Measurements from ENCODE around the gene SPRR5. TPM values are rescaled to one million over a fixed set of nuclear protein-coding genes. Genes with fewer than 3 reads are reported as not detected.

Gene SPRR5
- total RNA-seq, 1 donor from 2014 or later, result not detected

DNA sequence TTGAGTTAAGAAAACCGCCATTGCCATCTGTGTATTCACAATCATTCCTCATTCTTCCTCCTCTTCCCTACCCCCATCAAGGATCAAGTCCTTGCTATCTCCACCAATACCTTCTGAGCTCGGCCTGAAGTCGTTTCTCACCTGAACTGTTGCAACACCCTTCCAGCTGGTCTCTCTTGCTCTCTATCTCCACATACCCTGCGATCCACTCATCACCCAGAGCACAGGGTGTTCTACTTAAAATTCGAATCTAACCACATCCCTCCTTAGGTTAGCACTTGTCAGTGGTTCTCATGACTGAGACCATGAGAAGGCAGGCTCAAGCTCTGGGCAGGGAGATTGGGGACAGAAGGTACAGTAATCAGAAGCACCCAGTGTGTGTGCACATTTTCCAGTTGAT is 34.1 kb upstream of the SPRR5 start:
- Histone ChIP-seq H3K36me3 (ENCODE audit: control insufficient read depth, insufficient read depth, low read length) (no peaks in the 10 kb centered on the region), H3K27me3 (ENCODE audit: control insufficient read depth, insufficient read depth, low read length) (peaks cover 5% of the 10 kb centered on the region), H3K4me3 (ENCODE audit: low read depth, low read length) (no peak overlapping the region)
- TF ChIP-seq CTCF (IDR thresholded peaks at IDR 0.05; ENCODE audit: insufficient read depth, low read length, severe bottlenecking), result no peak
- DNase-seq (ENCODE audit: low read depth) (peak; percentile 69), FAIRE-seq (peak; percentile 47)

- FAIRE-seq (no peak), DNase-seq (ENCODE audit: low read depth) (peak; percentile 54)
- peak; percentile 64 for TF ChIP-seq CTCF (IDR thresholded peaks at IDR 0.05; ENCODE audit: insufficient read depth, low read length, severe bottlenecking)
These were observed 29.2 kb upstream of the SPRR5 start for GRCh38 chr1:152917794-152918193.

DNA sequence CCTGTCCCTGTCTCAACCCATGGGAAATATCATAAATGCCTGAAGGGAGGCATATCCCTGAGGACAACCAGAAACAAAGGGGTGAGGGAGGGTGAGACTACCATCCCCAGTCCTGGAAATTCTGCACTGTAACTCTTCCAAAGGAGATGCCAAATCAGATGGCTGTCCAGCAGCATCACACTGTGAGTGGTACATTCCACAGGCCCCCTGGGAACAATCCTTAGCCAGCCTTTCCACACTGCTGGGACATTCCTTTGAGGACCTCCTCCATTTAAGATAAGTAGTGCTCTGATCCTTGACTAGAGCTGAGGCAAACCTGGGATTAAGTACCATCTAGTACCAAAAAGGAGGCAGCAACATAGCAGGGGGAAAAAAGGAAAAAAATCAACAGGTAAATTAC is 27.9 kb upstream of the SPRR5 start:
- no peak for TF ChIP-seq CTCF (IDR thresholded peaks at IDR 0.05; ENCODE audit: insufficient read depth, low read length, severe bottlenecking)
- DNase-seq (ENCODE audit: low read depth) (no peak), FAIRE-seq (no peak)
- Histone ChIP-seq H3K4me3 (ENCODE audit: low read depth, low read length) (no peak overlapping the region), H3K36me3 (ENCODE audit: control insufficient read depth, insufficient read depth, low read length) (no peaks in the 10 kb centered on the region), H3K27me3 (ENCODE audit: control insufficient read depth, insufficient read depth, low read length) (no peaks in the 10 kb centered on the region)

More at GRCh38 chr1:152917794-152918193, 29.2 kb upstream of the SPRR5 start:
- no peaks in the 10 kb centered on the region for H3K36me3 ChIP-seq (ENCODE audit: control insufficient read depth, insufficient read depth, low read length)
- no peaks in the 10 kb centered on the region for H3K27me3 ChIP-seq (ENCODE audit: control insufficient read depth, insufficient read depth, low read length)
- H3K4me3 ChIP-seq (ENCODE audit: low read depth, low read length), result no peak overlapping the region

DNA sequence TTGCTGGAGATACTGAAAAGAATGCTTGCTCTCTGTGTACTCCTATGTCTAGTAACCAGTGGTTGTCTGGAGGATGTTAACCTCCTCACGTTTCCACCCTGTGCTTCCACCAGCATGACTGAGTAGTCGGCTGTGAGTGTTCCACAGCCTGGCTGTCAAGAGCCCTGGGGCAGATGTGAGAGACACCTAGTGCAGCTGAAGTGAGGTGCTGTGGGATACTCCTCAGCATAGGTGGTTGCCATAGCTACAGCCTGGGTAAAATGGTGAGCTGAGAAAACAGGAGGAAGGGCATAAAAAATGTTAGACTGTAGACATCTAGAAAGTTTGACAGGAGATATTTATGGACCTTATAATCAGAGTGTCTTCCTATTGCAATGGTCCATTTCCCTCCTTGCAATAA is 22.8 kb upstream of the SPRR5 start:
- no peak for TF ChIP-seq CTCF (IDR thresholded peaks at IDR 0.05; ENCODE audit: insufficient read depth, low read length, severe bottlenecking)
- DNase-seq (ENCODE audit: low read depth), result peak; percentile 56
- FAIRE-seq, result peak; percentile 52
- Histone ChIP-seq H3K36me3 (ENCODE audit: control insufficient read depth, insufficient read depth, low read length) (no peaks in the 10 kb centered on the region), H3K27me3 (ENCODE audit: control insufficient read depth, insufficient read depth, low read length) (no peaks in the 10 kb centered on the region), H3K4me3 (ENCODE audit: low read depth, low read length) (no peak overlapping the region)

GRCh38 chr1:152926091-152926490 is 20.9 kb upstream of the SPRR5 start:
- DNase-seq (ENCODE audit: low read depth) (peak; percentile 70), FAIRE-seq (no peak)
- TF ChIP-seq CTCF (IDR thresholded peaks at IDR 0.05; ENCODE audit: insufficient read depth, low read length, severe bottlenecking), result peak; percentile 76
- Histone ChIP-seq H3K27me3 (ENCODE audit: control insufficient read depth, insufficient read depth, low read length) (no peaks in the 10 kb centered on the region), H3K4me3 (ENCODE audit: low read depth, low read length) (no peak overlapping the region), H3K36me3 (ENCODE audit: control insufficient read depth, insufficient read depth, low read length) (no peaks in the 10 kb centered on the region)

GRCh38 chr1:152928671-152929070 is 18.3 kb upstream of the SPRR5 start:
- DNase-seq (ENCODE audit: low read depth), result peak; percentile 92
- H3K27me3 ChIP-seq (ENCODE audit: control insufficient read depth, insufficient read depth, low read length), result no peaks in the 10 kb centered on the region
- TF ChIP-seq CTCF (IDR thresholded peaks at IDR 0.05; ENCODE audit: insufficient read depth, low read length, severe bottlenecking), result no peak
- no peak overlapping the region for H3K4me3 ChIP-seq (ENCODE audit: low read depth, low read length)
- H3K36me3 ChIP-seq (ENCODE audit: control insufficient read depth, insufficient read depth, low read length), result no peaks in the 10 kb centered on the region
- FAIRE-seq, result peak; percentile 32

Measured in bronchial epithelial cell (primary cell).